ENCODE results near the gene ST3GAL2. TPM values are rescaled to one million over a fixed set of nuclear protein-coding genes. Genes with fewer than 3 reads are reported as not detected.

The ST3GAL2 gene
- total and polyA plus RNA-seq, 2 donors from 2014 or later = 10.6 to 28.6 TPM

DNA sequence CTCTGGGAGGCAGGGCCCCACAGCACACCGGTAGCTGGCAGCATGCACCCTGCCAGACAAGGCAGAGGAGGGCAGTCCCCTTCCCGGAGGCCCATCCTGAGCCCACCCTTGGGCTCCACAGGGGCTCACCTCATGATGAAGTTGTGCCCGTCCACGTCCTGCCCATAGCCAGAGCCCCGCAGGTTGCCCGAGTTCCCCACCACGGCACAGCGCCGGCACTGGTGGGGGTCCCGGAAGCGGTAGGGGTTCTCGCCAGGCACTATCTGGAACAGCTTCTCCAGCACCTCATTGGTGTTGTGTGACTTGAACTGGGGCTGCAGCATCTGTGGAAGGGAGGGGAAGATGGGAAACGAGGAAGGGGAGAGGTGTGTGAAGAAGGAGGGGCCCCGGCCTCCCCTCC, 44.0 kb downstream of the ST3GAL2 start:
- H3K9ac ChIP-seq (ENCODE audit: low read length in 3 of 3) = no peak overlapping the region
- no peak for FAIRE-seq
- no peaks in the 10 kb centered on the region for H3K27me3 ChIP-seq (ENCODE audit: control insufficient read depth, insufficient read depth, low read length)
- TF ChIP-seq, protein P1, sequence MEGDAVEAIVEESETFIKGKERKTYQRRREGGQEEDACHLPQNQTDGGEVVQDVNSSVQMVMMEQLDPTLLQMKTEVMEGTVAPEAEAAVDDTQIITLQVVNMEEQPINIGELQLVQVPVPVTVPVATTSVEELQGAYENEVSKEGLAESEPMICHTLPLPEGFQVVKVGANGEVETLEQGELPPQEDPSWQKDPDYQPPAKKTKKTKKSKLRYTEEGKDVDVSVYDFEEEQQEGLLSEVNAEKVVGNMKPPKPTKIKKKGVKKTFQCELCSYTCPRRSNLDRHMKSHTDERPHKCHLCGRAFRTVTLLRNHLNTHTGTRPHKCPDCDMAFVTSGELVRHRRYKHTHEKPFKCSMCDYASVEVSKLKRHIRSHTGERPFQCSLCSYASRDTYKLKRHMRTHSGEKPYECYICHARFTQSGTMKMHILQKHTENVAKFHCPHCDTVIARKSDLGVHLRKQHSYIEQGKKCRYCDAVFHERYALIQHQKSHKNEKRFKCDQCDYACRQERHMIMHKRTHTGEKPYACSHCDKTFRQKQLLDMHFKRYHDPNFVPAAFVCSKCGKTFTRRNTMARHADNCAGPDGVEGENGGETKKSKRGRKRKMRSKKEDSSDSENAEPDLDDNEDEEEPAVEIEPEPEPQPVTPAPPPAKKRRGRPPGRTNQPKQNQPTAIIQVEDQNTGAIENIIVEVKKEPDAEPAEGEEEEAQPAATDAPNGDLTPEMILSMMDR (IDR thresholded peaks at IDR 0.05; ENCODE audit: borderline replicate concordance, extremely low read depth, insufficient read depth) = no peak
- H3K4me1 ChIP-seq (ENCODE audit: control insufficient read depth in 2 of 3, insufficient read depth in 2 of 3, low read depth in 1 of 3, low read length in 3 of 3) = peaks cover 0 to 12% (median 0%) of the 10 kb centered on the region in 3 donors
- no peak overlapping the region for H3K27ac ChIP-seq (ENCODE audit: low read depth in 2 of 2, low read length in 2 of 2)
- H3K36me3 ChIP-seq (ENCODE audit: control insufficient read depth in 2 of 3, insufficient read depth in 3 of 3, low read length in 3 of 3) = peaks cover 0 to 9% (median 0%) of the 10 kb centered on the region in 3 donors
- DNase-seq = no peak
- H3K9me3 ChIP-seq (ENCODE audit: control insufficient read depth in 2 of 3, insufficient read depth in 1 of 3, low read length in 3 of 3) = no peaks in the 10 kb centered on the region
- H3K4me3 ChIP-seq (ENCODE audit: low read length in 3 of 3) = no peak overlapping the region
- intact Hi-C loops (cut with DNase I) = no loop called here

DNA sequence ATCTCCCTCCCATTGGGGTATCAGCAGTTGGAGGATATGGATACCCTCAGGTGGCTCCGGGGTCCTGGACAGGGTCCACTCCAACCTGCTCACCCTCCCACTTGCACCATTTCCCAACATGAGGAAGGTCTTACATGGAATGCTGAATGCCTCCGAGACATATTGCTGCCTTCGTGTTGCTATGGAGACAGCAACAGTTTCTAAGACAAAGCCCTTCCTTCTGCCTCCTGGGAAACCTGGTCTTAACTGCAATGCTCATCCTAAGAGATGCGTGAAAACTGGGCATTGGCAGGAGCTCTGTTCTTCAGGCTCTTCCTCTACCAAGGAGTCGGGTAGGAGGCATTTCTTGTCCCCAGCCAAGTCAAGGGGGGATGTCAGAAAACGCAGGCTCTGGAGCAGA, 45.2 kb downstream of the ST3GAL2 start:
- Histone ChIP-seq H3K9ac (ENCODE audit: low read length in 3 of 3) (no peak overlapping the region), H3K4me3 (ENCODE audit: low read length in 3 of 3) (no peak overlapping the region), H3K36me3 (ENCODE audit: control insufficient read depth in 2 of 3, insufficient read depth in 3 of 3, low read length in 3 of 3) (peaks cover 0 to 5% (median 0%) of the 10 kb centered on the region in 3 donors), H3K27ac (ENCODE audit: low read depth in 2 of 2, low read length in 2 of 2) (no peak overlapping the region), H3K4me1 (ENCODE audit: control insufficient read depth in 2 of 3, insufficient read depth in 2 of 3, low read depth in 1 of 3, low read length in 3 of 3) (peaks cover 0 to 12% (median 0%) of the 10 kb centered on the region in 3 donors), H3K27me3 (ENCODE audit: control insufficient read depth, insufficient read depth, low read length) (no peaks in the 10 kb centered on the region), H3K9me3 (ENCODE audit: control insufficient read depth in 2 of 3, insufficient read depth in 1 of 3, low read length in 3 of 3) (no peaks in the 10 kb centered on the region)
- intact Hi-C loops (cut with DNase I) = no loop called here
- DNase-seq (no peak), FAIRE-seq (no peak)
- TF ChIP-seq, protein P1 (IDR thresholded peaks at IDR 0.05; ENCODE audit: borderline replicate concordance, extremely low read depth, insufficient read depth) = no peak

DNA sequence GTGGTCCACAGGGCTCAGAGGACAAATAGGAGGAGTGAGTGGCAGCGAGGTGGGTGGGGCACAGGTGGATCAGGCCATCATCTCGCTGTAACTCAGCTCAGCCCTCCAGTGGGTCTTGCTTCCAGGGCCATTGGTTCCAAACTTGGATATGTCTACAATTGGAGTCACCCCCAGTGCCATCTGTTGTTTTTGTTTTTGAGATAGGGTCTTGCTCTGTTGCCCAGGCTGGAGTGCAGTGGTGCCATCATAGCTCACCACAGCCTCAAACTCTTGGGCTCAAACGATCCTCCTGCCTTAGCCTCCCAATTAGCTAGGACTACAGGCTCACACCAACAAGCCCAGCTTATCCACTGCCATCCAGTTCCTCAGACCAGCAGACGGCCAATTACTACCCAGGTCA, 46.3 kb downstream of the ST3GAL2 start:
- no peak overlapping the region for H3K9ac ChIP-seq (ENCODE audit: low read length in 3 of 3)

More for the DNA sequence above, 46.3 kb downstream of the ST3GAL2 start:
- H3K36me3 ChIP-seq (ENCODE audit: control insufficient read depth in 2 of 3, insufficient read depth in 3 of 3, low read length in 3 of 3) = peaks cover 0 to 9% (median 0%) of the 10 kb centered on the region in 3 donors
- no peak for FAIRE-seq
- H3K4me3 ChIP-seq (ENCODE audit: low read length in 3 of 3) = no peak overlapping the region
- TF ChIP-seq, protein P1 (IDR thresholded peaks at IDR 0.05; ENCODE audit: borderline replicate concordance, extremely low read depth, insufficient read depth) = no peak
- H3K4me1 ChIP-seq (ENCODE audit: control insufficient read depth in 2 of 3, insufficient read depth in 2 of 3, low read depth in 1 of 3, low read length in 3 of 3) = peaks cover 0 to 12% (median 0%) of the 10 kb centered on the region in 3 donors
- H3K27ac ChIP-seq (ENCODE audit: low read depth in 2 of 2, low read length in 2 of 2) = no peak overlapping the region
- no peak for DNase-seq
- no peaks in the 10 kb centered on the region for H3K27me3 ChIP-seq (ENCODE audit: control insufficient read depth, insufficient read depth, low read length)
- intact Hi-C loops (cut with DNase I) = no loop called here
- H3K9me3 ChIP-seq (ENCODE audit: control insufficient read depth in 2 of 3, insufficient read depth in 1 of 3, low read length in 3 of 3) = no peaks in the 10 kb centered on the region
